H9 (cell line): ENCODE data around the gene PROM1. TPM values are rescaled to one million over a fixed set of nuclear protein-coding genes. Genes with fewer than 3 reads are reported as not detected.

Experiments used
- DNase-seq: peaks from one replicate; pipeline ENCODE4 v3.0.0-alpha.2; 2017
- H2AFZ ChIP-seq: one replicate; pipeline ENCODE4 v1.6.1; 2013; ENCODE audit warnings: mild to moderate bottlenecking, low read length, control low read depth, moderate library complexity
- H2AK5ac ChIP-seq: 2 replicates; pipeline ENCODE4 v1.6.1; 2013; ENCODE audit warnings: low read length, control low read depth, mixed read lengths; ENCODE audit not compliant: insufficient read length
- H2BK120ac ChIP-seq: one replicate; pipeline ENCODE4 v1.6.1; 2013; ENCODE audit warnings: low read depth, mild to moderate bottlenecking, low read length, control low read depth, inconsistent platforms; ENCODE audit not compliant: poor library complexity, severe bottlenecking
- H2BK12ac ChIP-seq: 2 replicates; pipeline ENCODE4 v1.6.1; 2013; ENCODE audit warnings: low read length, control low read depth, mixed read lengths, low read depth; ENCODE audit not compliant: insufficient read length
- H2BK15ac ChIP-seq: 2 replicates; pipeline ENCODE4 v1.6.1; 2013; ENCODE audit warnings: low read depth, low read length, control low read depth
- H2BK20ac ChIP-seq: one replicate; pipeline ENCODE4 v1.6.1; 2013; ENCODE audit warnings: low read depth, mild to moderate bottlenecking, low read length, control low read depth, inconsistent platforms; ENCODE audit not compliant: poor library complexity, severe bottlenecking
- H2BK5ac ChIP-seq: 2 replicates; pipeline ENCODE4 v1.6.1; 2013; ENCODE audit warnings: low read length, control low read depth, mixed read lengths; ENCODE audit not compliant: insufficient read length
- H3K14ac ChIP-seq: 2 replicates; pipeline ENCODE4 v1.6.1; 2013; ENCODE audit warnings: low read length, control low read depth; ENCODE audit not compliant: insufficient read depth
- H3K18ac ChIP-seq: 2 replicates; pipeline ENCODE4 v1.6.1; 2013; ENCODE audit warnings: low read depth, mild to moderate bottlenecking, mixed read lengths, low read length, control low read depth; ENCODE audit not compliant: insufficient read length
- H3K23ac ChIP-seq: 2 replicates; pipeline ENCODE4 v1.6.1; 2013; ENCODE audit warnings: low read length, control low read depth, mixed read lengths, low read depth; ENCODE audit not compliant: insufficient read length
- H3K23me2 ChIP-seq: 2 replicates; pipeline ENCODE4 v1.6.1; 2013; ENCODE audit warnings: low read depth, mild to moderate bottlenecking, mixed read lengths, low read length, control low read depth; ENCODE audit not compliant: insufficient read length, poor library complexity, severe bottlenecking
- H3K27ac ChIP-seq: 2 replicates; pipeline ENCODE4 v1.5.1; 2013; ENCODE audit warnings: low read length, control low read depth, mixed read lengths, low read depth; ENCODE audit not compliant: insufficient read length
- H3K27me3 ChIP-seq: 2 replicates; pipeline ENCODE4 v1.6.1; 2013; ENCODE audit warnings: low read length, control low read depth, inconsistent platforms; ENCODE audit not compliant: insufficient read depth
- H3K4ac ChIP-seq: 2 replicates; pipeline ENCODE4 v1.6.1; 2013; ENCODE audit warnings: low read depth, mild to moderate bottlenecking, control low read depth, inconsistent platforms, low read length, moderate library complexity
- H3K4me1 ChIP-seq: 2 replicates; pipeline ENCODE4 v1.6.1; 2013; ENCODE audit warnings: low read length, control low read depth, inconsistent platforms; ENCODE audit not compliant: insufficient read depth
- H3K4me2 ChIP-seq: 2 replicates; pipeline ENCODE4 v1.6.1; 2013; ENCODE audit warnings: low read length, control low read depth, mixed read lengths; ENCODE audit not compliant: insufficient read length, insufficient read depth
- H3K56ac ChIP-seq: 2 replicates; pipeline ENCODE4 v1.6.1; 2013; ENCODE audit warnings: low read depth, mild to moderate bottlenecking, mixed read lengths, low read length, control low read depth; ENCODE audit not compliant: insufficient read length
- H3K79me1 ChIP-seq: 2 replicates; pipeline ENCODE4 v1.6.1; 2013; ENCODE audit warnings: low read depth, mild to moderate bottlenecking, moderate library complexity, low read length, control low read depth, inconsistent platforms; ENCODE audit not compliant: insufficient read depth, poor library complexity, severe bottlenecking
- H3K79me2 ChIP-seq: 2 replicates; pipeline ENCODE4 v1.6.1; 2013; ENCODE audit warnings: low read length, control low read depth, inconsistent platforms; ENCODE audit not compliant: insufficient read depth
- H3K9ac ChIP-seq: 2 replicates; pipeline ENCODE4 v1.6.1; 2013; ENCODE audit warnings: low read length, control low read depth, mixed read lengths; ENCODE audit not compliant: insufficient read length; ENCODE audit errors: extremely low read depth
- H3K9me3 ChIP-seq: one replicate; pipeline ENCODE4 v1.6.1; 2013; ENCODE audit warnings: low read depth, low read length, inconsistent platforms; ENCODE audit not compliant: control insufficient read depth
- H3T11ph ChIP-seq: one replicate; pipeline ENCODE4 v1.6.1; 2013; ENCODE audit warnings: mild to moderate bottlenecking, low read length, control low read depth, inconsistent platforms
- H4K20me1 ChIP-seq: one replicate; pipeline ENCODE4 v1.6.1; 2013; ENCODE audit not compliant: control insufficient read depth, insufficient read length, insufficient read depth
- H4K5ac ChIP-seq: 2 replicates; pipeline ENCODE4 v1.6.1; 2013; ENCODE audit warnings: low read depth, mild to moderate bottlenecking, mixed read lengths, low read length, control low read depth; ENCODE audit not compliant: insufficient read length
- H4K8ac ChIP-seq: replicated peaks from 2 replicates; pipeline ENCODE4 v1.6.1; 2013; ENCODE audit warnings: low read length, control low read depth, mixed read lengths, low read depth; ENCODE audit not compliant: insufficient read length
- H4K91ac ChIP-seq: 2 replicates; pipeline ENCODE4 v1.6.1; 2013; ENCODE audit warnings: low read depth, mild to moderate bottlenecking, moderate library complexity, mixed read lengths, low read length, control low read depth; ENCODE audit not compliant: insufficient read length
- H3K27ac Mint-ChIP-seq, 3 experiments: 2 replicates in 2 of 3; 3 replicates in 1 of 3; pipeline ENCODE4 v1.8.0; 2020 to 2021; ENCODE audit warnings: mixed read lengths in 3 of 3, mild to moderate bottlenecking in 1 of 3, moderate library complexity in 1 of 3
- H3K27me3 Mint-ChIP-seq: 2 replicates; pipeline ENCODE4 v1.8.0; 2021; ENCODE audit warnings: low read depth, mild to moderate bottlenecking, moderate library complexity, mixed read lengths
- H3K36me3 Mint-ChIP-seq, 3 experiments: 2 replicates in 2 of 3; 3 replicates in 1 of 3; pipeline ENCODE4 v1.8.0; 2020 to 2021; ENCODE audit warnings: low read depth in 3 of 3, mixed read lengths in 3 of 3; ENCODE audit not compliant: insufficient read depth in 1 of 3
- H3K4me1 Mint-ChIP-seq, 2 experiments: 2 replicates each; pipeline ENCODE4 v1.8.0; 2020; ENCODE audit warnings: mixed read lengths in 2 of 2
- H3K4me3 Mint-ChIP-seq, 2 experiments: 2 replicates in 1 of 2; 3 replicates in 1 of 2; pipeline ENCODE4 v1.8.0; 2020 to 2021; ENCODE audit warnings: mild to moderate bottlenecking in 2 of 2, mixed read lengths in 2 of 2, moderate library complexity in 1 of 2
- H3K9me3 Mint-ChIP-seq, 2 experiments: 2 replicates in 1 of 2; 3 replicates in 1 of 2; pipeline ENCODE4 v1.8.0; 2020; ENCODE audit warnings: mild to moderate bottlenecking in 2 of 2, mixed read lengths in 2 of 2, moderate library complexity in 1 of 2
- WGBS: extraction: QIAGEN DNeasy Blood & Tissue Kit; methylation state at CpG from one replicate; pipeline ENCODE4 v1.1.7; 2013; ENCODE audit warnings: missing lambda C conversion rate, low lambda C conversion rate, mixed read lengths; ENCODE audit not compliant: insufficient read length; ENCODE audit errors: extremely low coverage; 5-methylcytosine and 5-hydroxymethylcytosine counted together
- total RNA-seq: library from RNA; stranded (reverse); gene quantifications from 2 replicates; pipeline ENCODE4 v1.2.1, GENCODE V29; 2021
- TF ChIP-seq, protein P1 (sequence below): fragments of 200-600 bp; sonication (generic); conservative IDR thresholded peaks from 3 replicates; pipeline ENCODE4 v1.8.0; 2021; ENCODE audit warnings: antibody characterized with exemption, mild to moderate bottlenecking

PROM1 gene
- total RNA-seq, 1 experiment from 2014 or later: 98.3 TPM

DNA sequence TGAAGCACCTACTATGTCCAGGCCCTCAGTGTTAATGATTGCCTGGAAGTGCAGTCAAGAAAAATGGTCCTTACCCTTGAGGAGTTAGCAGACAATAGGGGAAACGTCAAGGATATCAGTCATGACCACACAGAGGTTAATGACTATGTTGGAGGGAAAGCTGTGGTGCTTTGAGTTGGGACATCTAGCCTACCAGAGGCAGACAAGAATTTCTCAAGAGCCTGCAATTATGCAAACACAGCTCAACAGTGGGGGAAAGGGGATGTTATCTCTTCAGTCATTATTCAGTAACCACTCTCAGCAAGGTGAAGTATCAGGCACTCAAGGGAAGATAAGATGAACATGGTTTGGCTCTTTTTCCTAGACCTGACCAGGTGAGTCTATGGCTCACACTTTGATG, 138.3 kb downstream of the PROM1 start:
- no peaks in the 10 kb centered on the region for H3K4me1 ChIP-seq
- no peak overlapping the region for H2AK5ac ChIP-seq
- H3K4me2 ChIP-seq: no peak overlapping the region
- H3K27ac ChIP-seq: no peak overlapping the region
- no peaks in the 10 kb centered on the region for H4K20me1 ChIP-seq
- no peak overlapping the region for H2BK15ac ChIP-seq
- no peak overlapping the region for H3K56ac ChIP-seq
- H4K5ac ChIP-seq: no peak overlapping the region
- Mint-ChIP-seq H3K9me3 (no peaks in the 10 kb centered on the region), H3K27ac (no peak overlapping the region), H3K4me1 (no peaks in the 10 kb centered on the region), H3K36me3 (no peaks in the 10 kb centered on the region), H3K4me3 (no peak overlapping the region), H3K27me3 (no peaks in the 10 kb centered on the region; the same call in 1 of the 2 replicates)
- no peaks in the 10 kb centered on the region for H3K23me2 ChIP-seq
- H4K91ac ChIP-seq: no peak overlapping the region
- no peak overlapping the region for H2AFZ ChIP-seq
- H2BK20ac ChIP-seq: no peak overlapping the region
- TF ChIP-seq, protein P1, sequence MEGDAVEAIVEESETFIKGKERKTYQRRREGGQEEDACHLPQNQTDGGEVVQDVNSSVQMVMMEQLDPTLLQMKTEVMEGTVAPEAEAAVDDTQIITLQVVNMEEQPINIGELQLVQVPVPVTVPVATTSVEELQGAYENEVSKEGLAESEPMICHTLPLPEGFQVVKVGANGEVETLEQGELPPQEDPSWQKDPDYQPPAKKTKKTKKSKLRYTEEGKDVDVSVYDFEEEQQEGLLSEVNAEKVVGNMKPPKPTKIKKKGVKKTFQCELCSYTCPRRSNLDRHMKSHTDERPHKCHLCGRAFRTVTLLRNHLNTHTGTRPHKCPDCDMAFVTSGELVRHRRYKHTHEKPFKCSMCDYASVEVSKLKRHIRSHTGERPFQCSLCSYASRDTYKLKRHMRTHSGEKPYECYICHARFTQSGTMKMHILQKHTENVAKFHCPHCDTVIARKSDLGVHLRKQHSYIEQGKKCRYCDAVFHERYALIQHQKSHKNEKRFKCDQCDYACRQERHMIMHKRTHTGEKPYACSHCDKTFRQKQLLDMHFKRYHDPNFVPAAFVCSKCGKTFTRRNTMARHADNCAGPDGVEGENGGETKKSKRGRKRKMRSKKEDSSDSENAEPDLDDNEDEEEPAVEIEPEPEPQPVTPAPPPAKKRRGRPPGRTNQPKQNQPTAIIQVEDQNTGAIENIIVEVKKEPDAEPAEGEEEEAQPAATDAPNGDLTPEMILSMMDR: no peak
- no peak overlapping the region for H3K23ac ChIP-seq
- H3K27me3 ChIP-seq: no peaks in the 10 kb centered on the region
- WGBS: no CpG with 5 or more reads among the region's 1 CpG
- H2BK5ac ChIP-seq: no peak overlapping the region
- H3K18ac ChIP-seq: no peak overlapping the region
- H4K8ac ChIP-seq: no peak overlapping the region
- no peak overlapping the region for H2BK12ac ChIP-seq
- H3K79me2 ChIP-seq: no peaks in the 10 kb centered on the region
- H3T11ph ChIP-seq: no peak overlapping the region
- H3K79me1 ChIP-seq: no peaks in the 10 kb centered on the region
- H3K9ac ChIP-seq: no peak overlapping the region
- no peak overlapping the region for H2BK120ac ChIP-seq
- no peak overlapping the region for H3K14ac ChIP-seq
- no peak for DNase-seq
- H3K9me3 ChIP-seq: no peaks in the 10 kb centered on the region
- H3K4ac ChIP-seq: no peak overlapping the region
